RKO (cell line): ENCODE data around the gene SLC16A10.
"Not testable (repeated sequence)": the region's sequence is repeated elsewhere in the genome, so short reads cannot be mapped to it uniquely, and the experiment has no call there.

Experiments used
- DNase-seq: peaks from one replicate; pipeline ENCODE4 v3.0.0-alpha.2; 2016; ENCODE audit warnings: low spot score

Gene SLC16A10

DNA sequence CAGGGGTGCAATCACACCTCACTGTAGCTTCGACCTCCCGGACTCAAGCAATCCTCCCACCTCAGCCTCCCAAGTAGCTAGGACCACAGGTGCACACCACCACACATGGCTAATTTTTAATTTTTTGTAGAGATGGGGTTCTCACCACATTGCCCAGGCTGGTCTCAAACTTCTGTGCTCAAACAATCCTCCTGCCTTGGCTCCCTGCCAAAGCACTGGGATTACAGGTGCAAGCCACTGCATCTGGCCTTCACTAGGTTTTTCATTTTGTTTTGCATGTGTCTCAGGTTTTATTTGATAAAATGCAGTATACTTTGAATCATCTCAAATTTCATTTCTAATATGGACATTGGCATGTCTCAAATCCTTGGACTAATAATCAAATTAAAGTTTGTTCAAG lies 98.7 kb downstream of the SLC16A10 start:
- DNase-seq: no peak

DNA sequence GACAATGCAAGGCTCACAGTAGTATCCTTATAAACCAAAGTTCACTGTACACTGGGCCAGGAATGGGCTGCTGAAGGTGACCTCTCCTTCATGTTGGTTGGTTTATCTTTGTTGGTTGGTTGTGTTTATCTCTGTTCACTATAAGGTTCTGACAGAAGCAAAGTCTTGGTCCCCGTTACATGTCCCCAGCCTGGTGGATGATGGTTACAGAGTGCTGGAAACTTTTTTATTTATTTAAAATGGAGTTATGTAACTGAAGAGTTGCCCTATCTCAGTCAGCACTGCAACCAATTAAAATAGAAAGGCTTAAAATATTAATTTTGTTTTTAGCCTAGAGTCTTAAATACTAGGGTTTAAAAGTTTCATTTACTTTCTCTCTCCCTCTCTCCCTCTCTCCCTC lies 100.6 kb downstream of the SLC16A10 start:
- DNase-seq: no peak

DNA sequence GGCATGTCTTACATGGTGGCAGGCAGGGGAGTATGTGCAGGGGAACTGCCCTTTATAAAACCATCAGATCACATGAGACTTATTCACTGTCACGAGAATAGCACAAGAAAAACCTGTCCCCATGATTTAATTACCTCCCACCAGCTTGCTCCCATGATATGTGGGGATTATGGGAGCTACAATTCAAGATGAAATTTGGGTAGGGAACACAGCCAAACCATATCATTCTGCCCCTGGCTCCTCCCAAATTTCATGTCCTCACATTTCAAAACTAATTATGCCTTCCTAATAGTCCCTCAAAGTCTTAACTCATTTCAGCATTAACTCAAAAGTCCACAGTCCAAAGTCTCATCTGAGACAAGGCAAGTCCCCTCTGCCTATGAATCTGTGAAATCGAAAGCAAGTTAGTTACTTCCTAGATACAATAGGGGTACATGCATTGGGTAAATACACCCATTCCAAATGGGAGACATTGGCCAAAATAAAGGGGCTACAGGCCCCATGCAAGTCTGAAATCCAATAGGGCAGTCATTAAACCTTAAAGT lies 102.4 kb downstream of the SLC16A10 start:
- not testable (repeated sequence) for DNase-seq

DNA sequence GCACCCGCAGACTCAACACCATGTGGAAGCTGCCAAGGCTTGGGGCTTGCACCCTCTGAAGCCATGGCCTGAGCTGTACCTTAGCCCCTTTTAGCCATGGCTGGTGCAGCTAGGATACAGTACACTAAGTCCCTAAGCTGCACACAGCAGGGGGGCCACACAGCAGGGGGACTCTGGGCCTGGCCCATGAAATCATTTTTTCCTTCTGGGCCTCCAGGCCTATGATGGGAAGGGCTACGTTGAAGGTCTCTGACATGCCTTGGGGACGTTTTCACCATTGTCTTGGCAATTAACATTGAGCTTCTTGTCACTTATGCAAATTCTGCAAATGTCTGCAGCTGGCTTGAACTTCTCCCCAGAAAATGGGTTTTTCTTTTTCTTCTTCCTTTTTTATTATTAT lies 103.3 kb downstream of the SLC16A10 start:
- DNase-seq: no peak

DNA sequence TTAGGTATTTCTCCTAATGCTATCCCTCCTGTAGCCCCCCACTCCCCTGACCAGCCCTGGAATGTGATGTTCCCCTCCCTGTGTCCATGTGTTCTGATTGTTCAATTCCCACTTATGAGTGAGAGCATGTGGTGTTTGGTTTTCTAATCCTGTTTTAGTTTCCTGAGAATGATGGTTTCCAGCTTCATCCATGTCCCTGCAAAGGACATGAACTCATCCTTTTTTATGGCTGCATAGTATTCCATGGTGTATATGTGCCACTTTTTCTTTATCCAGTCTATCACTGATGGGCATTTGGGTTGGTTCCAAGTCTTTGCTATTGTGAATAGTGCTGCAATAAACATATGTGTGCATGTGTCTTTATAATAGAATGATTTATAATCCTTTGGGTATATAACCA lies 103.8 kb downstream of the SLC16A10 start:
- not testable (repeated sequence) for DNase-seq

DNA sequence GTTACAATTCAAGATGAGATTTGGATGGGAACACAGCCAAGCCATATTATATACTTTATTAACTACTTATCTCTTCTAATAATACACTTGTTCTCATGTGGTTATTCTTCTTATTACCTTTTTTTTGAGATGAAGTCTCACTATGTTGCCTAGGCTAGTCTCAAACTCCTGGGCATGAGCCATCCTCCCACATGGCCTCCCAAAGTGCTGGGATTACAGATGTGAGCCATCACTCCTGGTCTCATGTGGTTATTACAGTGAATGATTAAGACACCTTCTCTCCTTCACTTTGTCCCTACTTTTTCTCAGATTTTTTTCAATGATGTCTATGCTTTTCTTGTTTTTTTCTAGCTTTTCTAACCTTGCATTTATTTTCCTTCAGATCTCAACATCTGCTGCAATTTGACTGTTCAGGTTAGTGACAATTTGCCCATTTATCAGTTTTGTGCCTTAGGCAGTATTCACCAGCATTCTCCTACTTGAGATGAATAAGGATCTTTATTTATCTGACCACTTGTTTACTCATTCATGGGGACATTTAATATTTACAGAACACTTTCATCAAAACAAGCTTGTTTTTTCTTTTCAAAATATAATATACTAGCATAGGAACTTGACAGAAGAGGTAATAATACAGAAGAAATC lies 105.7 kb downstream of the SLC16A10 start:
- DNase-seq: no peak

DNA sequence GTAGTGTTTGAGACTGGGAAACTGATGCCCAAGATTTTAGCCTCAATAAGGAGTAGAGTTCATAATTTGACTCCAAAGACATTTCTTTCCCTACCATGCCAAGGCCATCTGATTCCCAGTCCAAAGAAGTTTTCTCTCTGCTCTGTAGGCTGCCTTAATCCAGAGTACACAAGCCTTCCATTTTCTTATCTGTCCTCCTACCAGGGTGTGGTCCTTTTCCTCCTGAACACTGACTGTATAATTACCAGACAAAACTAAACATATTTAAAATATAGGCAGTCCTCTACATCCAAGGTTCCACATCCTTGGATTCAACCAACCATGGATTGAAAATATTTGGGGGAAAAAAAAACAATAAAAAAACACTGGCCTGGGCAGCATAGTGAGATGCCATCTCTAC lies 108.4 kb downstream of the SLC16A10 start:
- DNase-seq: no peak

DNA sequence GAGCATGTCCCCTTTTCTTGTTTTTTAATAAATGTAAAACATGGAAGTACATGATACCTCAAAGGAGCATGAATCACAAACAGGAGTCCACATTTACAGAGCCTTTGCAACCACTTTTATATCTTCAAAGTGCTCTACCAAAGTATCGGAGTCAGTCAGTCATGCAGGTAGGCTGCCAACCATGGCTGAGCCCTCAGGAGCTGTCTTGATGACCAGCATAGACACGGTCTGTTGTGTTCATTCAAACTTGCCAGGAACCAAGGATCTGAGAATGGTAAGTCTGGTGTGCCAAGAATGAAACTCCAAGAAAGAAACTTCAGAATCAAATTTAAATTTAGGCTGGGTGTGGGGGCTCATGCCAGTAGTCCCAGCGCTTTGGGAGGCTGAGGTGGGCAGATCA lies 111.5 kb downstream of the SLC16A10 start:
- no peak for DNase-seq

DNA sequence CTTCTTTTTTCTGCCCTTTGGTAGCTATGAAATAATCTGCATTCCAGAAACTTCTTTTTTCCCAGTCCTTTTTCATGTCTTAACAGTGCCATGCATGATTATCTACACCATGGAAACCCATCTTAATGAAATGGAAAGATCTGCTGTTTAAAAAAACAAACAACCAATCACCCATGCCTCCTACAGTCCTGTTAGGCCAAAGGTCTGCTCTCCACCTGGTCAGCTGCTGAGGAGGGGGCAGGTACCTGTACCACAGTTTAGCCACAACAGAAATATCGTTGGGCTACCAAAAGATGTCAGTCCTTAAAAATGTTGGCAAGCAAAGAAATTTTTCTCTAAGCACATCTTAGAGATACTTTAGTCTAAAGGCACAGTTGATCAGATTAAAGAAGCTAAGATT lies 112.6 kb downstream of the SLC16A10 start:
- DNase-seq: no peak

DNA sequence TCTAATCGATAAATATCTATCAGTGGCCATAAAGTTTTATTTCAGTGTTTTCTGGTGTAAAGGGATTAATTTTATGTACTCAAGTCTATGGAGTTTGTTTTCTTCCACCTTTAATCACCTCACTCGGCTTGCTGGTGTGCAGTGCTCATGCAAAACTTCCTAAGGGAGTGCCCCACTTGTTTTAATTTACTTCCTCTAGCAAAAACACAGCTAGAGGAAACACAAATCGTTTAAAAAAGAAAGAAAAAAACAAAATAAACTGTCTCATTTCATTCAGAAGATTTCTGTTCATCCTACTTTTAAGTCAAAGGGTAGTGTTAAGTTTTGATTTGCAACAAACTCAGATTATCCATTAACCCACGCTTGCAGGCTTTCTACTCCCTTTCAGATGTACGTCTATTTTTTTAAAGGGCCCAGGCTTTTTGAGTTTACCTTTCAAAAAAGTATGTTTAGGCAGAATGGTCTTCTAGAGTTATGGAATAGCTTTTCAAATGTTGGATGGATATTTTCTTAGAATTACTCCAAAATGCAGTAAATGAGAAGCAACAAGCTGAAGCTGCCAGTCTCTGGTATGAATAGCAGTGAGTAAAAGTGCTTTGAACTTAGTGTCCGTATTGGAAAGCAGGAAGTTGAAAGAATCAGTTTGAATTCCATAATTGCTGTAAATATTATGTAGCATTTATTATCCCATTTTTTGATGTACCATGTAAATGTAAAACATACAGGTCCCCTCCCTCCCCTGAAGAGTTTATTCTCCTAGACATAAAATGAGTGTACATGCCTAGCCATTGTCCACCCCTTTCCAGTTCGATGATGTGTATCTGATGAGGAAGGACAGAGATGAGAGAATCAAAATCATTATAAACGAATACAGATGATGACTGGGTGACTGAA lies 113.3 kb downstream of the SLC16A10 start:
- DNase-seq: no peak

DNA sequence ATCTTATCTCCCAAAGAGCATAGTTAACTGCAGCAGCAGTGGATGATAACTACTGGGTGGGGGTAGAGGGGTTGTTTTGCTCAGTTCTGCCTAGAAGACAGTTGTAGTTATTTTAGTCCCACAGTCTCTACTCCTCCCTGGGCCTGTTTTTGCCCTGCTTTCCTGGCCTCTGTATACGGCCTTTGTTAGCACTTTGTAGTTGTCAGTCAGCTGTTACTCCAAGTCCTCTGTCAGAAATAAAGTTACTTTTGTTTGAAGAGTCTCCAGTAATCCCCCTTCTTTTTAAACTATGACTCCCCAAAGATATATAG lies 113.9 kb downstream of the SLC16A10 start:
- DNase-seq: no peak

DNA sequence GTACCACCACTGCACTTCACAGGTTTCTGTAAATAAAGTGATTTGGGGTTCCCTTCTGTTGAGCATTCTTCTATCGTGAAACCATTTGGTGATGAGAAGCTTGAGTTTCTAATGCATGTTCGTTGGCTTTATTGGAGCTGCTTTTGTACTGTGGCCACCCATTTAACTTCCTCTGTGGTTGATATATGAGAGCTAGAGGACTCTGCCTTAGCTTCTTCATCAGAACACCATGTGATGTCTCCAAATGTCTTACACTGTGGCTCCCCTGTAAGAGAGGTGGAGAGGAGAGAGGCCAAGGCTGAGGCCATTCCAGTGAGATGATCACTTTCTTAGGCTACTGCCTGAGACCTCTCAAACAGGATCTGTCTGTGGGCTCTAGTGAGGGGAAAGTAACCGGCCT lies 114.5 kb downstream of the SLC16A10 start:
- no peak for DNase-seq

DNA sequence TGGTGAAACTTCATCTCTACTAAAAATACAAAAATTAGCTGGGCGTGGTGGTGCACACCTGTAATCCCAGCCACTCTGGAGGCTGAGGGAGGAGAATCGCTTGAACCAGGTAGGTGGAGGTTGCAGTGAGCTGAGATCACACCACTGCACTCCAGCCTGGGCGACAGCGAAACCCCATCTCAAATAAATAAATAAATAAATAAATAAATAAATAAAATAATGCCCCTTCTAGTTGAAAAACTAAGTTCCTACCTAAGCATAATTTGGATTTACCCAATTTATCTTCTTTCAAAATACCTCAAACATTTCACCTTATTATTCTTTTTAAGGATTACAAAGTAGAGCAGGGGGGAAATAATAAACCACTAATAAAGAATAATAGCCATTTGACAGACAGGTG lies 116.2 kb downstream of the SLC16A10 start:
- not testable (repeated sequence) for DNase-seq

DNA sequence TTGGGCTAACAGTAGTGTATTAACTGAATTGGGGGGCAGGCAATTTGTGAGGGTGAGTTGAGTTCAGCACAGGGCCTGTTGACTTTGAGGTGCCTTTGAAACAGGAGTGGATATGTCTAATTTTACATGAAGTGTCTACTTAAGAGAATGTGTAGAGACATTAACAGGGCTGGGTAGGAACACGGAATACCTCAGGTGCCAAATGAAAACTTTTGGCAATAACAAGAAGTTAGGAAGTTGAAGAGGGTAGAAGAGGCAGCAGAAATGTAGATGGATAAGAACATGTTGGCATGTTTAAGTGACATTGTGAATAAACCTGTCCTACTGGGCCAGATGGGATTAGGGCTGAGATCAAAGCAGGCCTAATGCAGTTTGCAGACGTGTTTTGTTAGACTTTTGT lies 117.0 kb downstream of the SLC16A10 start:
- no peak for DNase-seq

DNA sequence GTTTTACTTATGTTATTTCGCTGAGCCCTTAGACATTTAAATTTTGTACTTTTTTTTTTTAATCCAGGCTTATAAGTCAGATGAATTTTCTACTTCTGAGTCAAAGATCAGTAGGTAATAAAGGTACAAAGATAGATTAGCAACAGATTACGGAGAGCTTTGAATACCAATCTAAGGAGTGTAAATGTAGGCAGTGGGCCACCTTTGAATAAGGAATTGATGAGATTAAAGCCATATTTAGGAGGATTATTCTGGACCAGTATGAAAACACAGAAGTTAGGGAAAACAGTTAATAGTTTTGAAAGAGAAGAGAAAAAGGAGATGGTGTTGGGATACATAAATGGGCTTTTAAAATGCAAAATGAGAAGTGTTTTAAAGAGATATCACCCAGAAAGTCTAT lies 117.6 kb downstream of the SLC16A10 start:
- no peak for DNase-seq

DNA sequence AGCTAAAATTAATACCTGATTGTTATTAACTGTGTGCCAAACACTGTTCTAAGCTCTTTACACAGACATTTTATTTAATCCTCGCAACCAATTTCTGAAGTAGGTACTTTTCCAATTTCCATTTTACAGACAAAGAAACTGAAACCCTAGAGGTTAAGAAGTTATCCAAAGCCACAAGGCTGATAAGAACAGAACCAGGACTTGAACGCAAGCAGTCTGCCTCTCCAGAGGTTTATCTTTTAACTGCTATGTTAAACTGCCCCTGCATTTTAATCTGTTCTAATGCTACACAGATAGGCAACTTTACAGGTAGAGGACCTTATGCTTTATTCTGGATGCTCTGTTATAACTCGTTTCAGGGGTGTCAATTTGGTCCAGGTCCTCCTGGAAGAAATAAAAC lies 118.2 kb downstream of the SLC16A10 start:
- no peak for DNase-seq

DNA sequence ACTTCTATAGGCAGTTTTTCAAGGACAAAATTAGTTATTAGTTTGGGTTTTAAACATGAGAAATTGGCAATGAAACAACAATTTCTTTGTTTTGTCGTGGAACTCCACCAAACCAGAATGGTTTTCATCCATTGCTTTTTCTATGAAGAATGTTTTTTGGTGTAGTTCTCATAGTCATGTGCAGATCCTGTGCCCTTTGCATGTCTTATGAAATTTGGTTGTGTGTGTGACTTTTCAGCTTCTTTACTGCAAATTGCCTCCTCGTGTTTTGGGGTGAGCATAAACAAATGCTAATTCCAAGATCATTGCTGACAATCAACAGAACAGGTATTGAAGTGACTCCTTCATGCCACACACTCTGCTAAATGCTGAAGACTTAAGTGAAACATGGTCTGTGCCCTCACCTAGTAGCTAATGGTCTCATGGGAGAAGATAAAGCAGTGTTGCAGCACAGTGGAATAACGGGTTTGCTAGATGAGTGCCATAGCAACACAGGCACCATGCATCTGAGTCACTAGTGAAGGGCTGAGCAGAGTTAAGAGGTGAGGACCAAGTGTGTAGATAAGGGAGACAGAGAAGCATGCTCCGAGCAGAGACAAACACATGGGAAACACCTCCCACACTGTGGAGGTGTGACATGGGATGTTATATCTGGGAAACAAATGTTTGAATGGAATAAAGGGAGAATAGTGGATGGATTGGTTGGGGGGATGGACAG lies 120.0 kb downstream of the SLC16A10 start:
- DNase-seq: no peak

DNA sequence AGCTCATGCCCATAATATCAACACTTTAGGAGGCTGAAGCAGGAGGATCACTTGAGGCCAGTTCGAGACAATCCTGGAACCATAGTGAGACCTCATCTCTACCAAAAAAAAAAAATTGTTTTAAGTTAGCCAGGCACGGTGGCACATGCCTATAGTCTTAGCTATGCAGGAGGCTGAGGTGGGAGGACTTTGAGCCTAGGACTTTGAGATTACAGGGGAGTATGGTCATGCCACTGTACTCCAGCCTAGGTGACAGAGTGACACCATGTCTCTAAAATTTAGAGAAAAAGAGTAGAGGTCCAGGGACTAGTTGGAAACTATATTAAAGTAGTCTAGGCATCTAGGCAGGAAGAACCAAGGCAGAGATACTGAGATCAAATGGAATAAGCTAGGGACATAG lies 121.6 kb downstream of the SLC16A10 start:
- DNase-seq: no peak

DNA sequence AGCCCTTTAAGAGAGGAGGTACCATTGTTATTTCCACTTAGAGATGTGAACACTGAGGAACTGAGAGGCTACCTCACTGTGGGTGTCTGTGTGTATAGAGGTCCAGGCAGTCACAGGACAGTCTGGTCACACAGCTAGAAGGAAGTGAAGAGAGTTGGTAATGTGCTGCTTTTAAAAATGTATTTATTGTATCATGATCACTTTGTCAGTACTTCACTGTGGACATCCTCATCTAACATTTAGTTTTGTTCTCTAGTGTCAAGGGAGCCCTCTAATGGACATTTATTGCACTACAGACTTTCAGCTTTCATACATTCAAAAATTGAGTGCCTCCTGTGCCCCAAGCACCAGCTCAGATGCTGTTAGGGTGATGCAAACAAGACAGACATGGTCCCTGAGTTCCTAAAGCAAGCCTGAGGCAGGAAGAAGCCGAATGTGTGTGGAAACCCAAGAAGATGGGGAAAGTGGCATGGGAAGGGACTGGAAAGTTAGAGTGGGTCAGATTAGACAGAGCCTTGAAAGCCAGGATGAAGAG lies 123.0 kb downstream of the SLC16A10 start:
- peak; percentile 76 for DNase-seq

DNA sequence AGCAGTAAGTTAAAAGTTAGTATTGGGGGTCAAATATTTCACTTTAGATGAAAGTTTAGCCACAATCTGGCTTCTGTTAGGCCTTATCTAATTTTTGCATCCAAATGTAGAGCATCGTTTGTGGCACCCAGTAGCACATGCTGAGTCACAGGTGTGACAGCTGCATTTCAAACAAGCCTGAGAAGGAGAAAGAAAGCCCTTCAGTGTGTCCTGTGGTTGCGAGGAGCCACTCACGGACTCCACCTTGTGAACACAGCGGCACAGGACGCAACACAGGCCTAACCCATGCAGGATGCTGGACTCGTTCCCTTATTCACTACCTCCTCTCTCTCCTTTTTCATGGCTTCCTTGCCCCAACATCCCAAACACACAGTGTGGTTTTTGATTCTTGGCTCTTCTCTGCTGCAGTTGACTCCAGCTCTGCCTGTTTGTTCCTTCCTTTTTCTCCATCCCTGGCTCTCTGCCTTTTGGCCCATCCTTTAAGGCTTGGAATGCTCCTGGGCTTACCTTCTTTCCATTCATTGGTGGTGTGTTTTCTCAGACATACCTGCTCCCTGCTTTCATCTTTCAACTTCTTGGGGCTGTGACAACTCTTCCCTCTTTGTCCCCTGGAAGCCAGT lies 124.2 kb downstream of the SLC16A10 start:
- no peak for DNase-seq

DNA sequence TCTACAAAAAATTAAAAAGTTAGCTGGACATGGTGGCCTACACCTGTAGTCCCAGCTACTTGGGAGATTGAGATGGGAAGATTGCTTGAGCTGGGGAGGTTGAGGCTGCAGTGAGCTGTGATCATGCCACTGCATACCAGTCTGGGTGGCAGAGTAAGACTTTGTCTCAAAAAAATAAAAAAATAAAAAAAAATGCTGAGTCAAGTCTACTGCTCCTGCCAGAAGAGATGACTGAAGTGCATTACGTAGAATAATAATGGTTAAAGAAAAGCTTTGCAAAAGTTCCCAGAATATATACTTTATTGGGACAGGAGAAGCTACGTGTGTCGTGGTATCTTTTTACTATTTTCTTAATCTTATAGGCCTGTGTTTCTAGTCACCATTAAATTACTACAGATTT lies 125.3 kb downstream of the SLC16A10 start:
- DNase-seq: no peak

DNA sequence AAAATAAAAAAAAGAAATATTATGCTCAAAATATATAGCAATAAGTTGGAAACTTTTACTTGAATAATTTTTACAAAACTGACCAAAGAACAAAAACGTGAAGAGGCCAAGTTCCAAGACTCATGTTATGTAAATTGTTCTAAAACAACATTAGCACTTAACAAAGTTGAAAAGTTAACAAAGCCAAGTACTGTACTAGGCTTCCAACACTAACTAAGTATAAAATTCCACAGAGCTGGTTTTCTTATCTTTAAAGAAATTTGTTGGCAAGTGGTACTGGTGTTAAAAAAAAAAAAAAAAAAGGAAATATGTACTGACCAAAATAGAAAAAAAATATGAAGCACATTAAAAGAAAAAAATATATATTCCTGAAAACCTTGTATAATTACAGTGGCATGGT lies 127.8 kb downstream of the SLC16A10 start:
- no peak for DNase-seq
